Medulla oblongata (tissue), 1 donor: ENCODE results near the gene MAP4K4.
"Not testable (repeated sequence)": the region's sequence is repeated elsewhere in the genome, so short reads cannot be mapped to it uniquely, and the experiment has no call there.

Source experiments
- DNase-seq: peaks from one replicate; pipeline ENCODE4 v3.0.0-alpha.2; 2015; ENCODE audit errors: extremely low spot score

Gene MAP4K4

DNA sequence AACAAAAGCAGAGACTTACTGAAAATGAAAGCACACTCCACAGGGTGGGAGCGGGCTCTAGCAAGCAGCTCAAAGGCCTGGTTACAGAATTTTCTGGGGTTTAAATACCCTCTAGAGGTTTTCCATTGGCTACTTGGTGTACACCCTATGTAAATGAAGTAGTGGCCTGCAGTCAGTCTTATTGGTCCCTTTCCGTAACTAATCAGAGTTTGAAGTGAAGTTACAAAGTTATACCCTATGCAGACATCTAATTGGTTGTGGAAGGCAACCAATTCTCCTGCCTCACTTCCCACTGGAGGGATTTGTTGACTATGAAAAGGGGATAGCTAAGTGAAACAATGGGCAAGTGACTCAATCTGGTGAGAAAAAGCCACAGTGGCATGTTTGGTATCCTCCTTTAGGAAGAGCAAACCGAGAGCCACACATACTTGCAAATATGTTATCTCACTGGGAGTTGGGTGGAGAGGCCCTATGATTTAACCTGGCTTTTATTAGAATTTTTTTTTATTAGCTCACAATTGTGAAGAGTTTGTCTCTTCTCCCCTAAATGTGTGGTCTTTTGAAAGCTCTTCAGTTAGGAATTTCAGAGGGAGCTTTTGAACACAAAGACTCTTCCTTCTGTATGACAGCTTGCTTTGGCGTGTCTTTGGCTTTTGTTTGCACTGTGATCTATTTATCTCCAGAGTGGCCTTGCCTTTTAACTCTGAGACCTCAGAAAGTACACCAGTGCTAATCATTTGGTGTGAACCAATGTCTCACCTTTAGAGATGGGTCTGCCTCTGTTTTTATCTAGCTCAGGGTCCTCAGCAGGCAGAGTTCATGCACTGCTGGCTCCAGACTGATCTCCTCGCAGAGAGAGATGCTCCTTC is 69.6 kb downstream of the MAP4K4 start:
- DNase-seq, result no peak

- peak; percentile 70 for DNase-seq
Measured at GRCh38 chr2:101768556-101769220, 71.2 kb downstream of the MAP4K4 start.

GRCh38 chr2:101769726-101770125 is 72.2 kb downstream of the MAP4K4 start:
- not testable (repeated sequence) for DNase-seq

GRCh38 chr2:101770726-101771125 is 73.2 kb downstream of the MAP4K4 start:
- DNase-seq, result peak; percentile 79

- DNase-seq, result no peak
Measured at GRCh38 chr2:101771227-101771902, 73.9 kb downstream of the MAP4K4 start.

DNA sequence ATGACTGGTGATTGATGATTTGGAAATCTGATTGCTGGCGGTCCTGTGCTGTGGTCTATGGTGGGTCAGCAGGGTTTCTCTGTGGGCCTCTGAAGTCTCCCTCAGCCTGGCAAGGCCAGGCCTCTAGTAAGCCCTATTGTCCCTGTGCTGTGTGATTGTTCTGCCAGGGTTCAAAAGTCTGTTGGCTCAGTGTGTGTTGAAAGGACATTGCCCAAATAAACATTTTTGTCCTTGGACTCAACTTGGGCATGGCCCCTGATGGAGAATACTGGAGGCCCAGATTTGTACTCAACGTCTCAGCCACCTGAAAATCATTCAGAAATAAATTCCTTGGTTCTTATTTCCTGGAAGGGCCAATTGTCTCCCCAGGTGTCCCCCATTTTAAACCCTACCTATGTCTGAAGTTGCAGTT is 74.4 kb downstream of the MAP4K4 start:
- DNase-seq, result no peak

DNA sequence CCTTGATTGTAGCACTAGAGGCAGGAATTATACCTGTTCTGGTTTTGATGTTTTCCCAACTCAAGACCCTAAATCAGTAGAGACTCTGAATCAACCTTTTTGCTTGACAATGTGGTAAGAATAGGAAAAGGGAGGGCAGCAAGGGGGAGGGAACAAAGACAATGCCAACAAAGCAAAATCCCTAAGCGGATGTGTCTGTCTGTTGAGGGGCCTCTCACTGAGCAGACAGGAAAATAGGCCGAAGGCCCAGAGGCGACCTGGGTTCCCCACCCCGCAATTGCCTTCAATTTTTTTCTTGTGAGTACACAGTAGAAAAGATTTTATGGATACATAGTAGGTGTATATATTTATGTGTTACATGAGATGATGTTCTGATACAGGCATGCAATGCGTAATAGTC is 75.6 kb downstream of the MAP4K4 start:
- no peak for DNase-seq

DNA sequence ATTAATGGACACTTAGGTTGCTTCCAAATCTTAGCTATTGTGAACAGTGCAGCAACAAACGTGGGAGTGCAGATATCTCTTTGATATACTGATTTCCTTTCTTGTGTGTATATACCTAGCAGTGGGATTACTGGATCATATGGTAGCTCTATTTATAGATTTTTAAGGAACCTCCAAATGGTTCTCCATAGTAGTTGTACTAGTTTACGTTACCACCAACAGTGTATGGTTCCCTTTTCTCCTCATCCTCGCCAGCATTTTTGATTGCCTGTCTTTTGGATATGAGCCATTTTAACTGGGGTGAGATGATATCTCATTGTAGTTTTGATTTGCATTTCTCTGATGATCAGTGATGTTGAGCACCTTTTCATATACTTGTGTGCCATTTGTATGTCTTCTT is 76.5 kb downstream of the MAP4K4 start:
- not testable (repeated sequence) for DNase-seq

- DNase-seq, result no peak
Measured at GRCh38 chr2:101775092-101775491, 77.6 kb downstream of the MAP4K4 start.

DNA sequence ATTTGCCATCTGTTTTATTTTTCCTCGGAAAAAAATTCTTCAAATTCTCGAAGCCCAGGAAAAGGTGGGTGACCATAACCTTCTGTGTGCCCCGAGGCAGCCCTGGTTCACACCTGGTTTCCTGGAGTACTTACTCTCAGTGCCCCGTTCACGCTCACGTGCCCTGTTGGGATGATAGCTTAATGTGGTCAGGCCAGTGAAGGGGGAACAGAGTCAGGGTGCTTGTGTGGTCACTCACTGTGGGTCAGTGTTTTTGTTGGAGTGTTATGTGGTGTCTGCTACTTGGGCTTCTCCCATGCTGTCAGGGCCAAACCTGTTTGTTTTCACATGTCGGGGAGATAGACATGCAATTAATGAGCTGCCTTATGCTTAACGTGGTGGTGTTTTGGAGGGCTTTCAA is 78.1 kb downstream of the MAP4K4 start:
- no peak for DNase-seq

DNA sequence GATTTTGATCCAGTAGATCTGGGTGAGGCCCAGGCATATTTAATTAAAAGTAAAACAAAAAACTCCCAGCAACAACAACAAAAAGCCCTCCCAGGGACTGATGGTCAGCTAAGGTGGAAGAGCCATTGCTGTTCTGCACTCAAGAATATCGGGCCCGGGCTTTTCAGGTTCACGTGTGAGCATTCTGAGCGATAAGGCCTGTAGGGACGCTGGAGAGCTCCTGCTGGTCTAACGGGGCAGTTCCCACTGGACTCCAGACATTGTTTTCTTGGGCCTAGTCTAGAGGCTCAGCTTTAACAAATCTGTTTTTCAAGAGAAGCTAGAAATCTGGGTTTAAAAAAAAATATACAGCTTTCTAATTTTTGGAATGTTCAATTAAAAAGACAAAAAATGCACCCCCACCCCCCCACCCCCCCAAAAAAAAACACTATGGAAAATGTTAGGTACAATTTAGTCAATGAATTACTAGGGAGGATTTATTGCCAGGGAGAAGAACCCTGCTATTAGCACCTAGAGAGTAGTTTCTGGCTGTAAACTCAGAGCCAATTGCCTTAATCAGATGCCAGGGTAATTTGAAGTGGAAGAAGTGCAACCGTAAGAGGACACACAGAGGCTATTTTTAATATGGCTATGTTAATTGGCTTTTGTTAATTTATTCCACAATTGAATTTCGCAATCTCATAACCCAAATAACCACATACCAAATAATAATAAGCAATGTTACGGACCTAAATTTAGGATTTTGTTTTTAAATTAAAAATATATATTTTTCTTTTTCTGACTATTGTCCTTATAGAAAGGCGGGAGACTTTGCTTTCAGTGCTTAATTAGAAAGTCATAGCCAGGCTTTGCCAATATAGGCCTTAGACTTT is 78.9 kb downstream of the MAP4K4 start:
- no peak for DNase-seq

- no peak for DNase-seq
Measured at GRCh38 chr2:101777337-101777736, 79.8 kb downstream of the MAP4K4 start.

GRCh38 chr2:101778102-101778501 is 80.6 kb downstream of the MAP4K4 start:
- no peak for DNase-seq

DNA sequence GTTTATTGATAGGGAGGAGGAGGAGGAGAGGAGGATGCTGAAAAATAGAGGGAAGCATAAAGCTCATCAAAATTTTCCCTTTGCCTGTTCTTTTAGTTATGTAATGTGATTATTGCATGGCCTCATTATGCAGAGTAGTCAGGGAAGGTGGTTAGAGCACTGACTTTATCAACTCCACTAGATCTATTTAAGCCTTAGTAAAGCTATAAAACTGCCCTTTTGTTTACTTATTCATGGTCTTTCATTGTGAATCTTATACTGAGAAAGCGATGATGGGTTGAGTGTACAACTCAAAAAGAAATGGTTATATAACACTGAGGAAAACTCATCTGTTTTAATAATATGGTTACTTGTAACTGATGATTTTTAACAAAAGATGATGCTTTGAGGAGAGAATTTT is 81.7 kb downstream of the MAP4K4 start:
- DNase-seq, result no peak

GRCh38 chr2:101779656-101780055 is 82.1 kb downstream of the MAP4K4 start:
- DNase-seq, result no peak

DNA sequence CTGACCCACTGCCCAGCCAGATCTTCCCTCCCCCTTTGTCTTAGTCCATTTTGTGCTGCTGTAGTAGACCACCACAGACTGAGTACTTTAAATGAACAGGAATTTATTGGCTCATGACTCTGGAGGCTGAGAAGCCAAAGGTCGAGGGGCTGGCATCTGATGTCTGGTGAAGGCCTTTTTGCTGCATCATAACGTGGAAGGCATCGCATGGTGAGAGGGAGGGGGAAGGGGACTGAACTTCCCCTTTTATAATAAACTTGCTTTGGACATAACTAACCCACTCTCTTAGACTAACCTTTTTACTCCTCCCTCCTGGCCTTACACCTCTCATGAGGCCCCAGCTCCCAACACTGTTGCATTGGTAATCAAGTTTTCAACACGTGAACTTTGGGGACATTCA is 83.8 kb downstream of the MAP4K4 start:
- DNase-seq, result no peak

DNA sequence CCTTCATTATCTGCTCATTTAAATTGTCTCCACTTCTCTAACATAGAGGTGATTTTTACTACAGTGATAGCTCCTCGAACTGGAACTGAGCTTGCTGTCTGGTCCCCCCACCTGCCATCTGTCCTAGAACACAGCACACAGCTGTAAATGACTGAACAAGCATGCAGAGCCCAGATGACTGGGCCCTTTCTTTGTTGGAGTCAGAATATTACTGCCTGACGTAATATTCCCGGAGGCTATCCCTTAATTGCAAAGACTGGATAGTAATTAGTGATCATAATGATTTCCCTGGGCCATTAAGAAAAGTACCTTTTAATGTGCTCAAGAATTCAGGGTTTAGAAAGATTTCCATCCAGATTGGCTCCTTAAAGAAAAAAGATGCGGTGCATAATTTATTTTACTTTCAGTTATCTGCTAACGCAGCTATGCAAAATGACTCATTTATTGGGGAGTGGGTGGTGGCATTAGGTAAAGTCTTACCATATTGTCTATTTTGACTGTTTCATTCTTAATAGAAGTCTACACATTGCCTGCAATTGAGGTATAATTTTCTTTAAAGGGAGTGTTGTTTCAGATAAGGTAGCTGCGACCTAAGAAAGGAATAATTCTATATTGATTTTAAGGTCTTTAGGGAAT is 84.4 kb downstream of the MAP4K4 start:
- no peak for DNase-seq

DNA sequence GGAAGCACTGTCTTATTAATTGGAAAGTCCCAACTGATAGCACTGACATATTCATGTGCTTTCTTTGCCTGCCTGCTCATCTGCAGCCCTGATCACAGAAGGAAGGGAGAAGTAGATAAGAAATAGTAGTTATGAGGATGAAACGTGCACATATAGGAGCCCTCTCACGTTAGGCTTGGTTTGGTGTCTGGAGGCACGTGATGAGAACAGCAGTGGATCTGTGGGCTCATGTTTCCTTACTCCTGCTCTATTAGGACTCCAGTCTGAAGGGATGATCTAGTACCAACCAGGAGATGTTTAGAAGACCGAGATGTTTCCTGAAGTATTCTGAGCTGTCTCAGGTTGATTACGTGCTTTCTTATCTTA is 84.9 kb downstream of the MAP4K4 start:
- DNase-seq, result no peak

GRCh38 chr2:101787097-101787496 is 89.6 kb downstream of the MAP4K4 start:
- DNase-seq, result no peak

- DNase-seq, result no peak
Measured at GRCh38 chr2:101788565-101788964, 91.1 kb downstream of the MAP4K4 start.
